Activated gamma-delta T cell treated with Interleukin-2 at 50 U/mL for 16 hours (primary cell): ENCODE measurements around the gene CREB3.

Source experiments
- DNase-seq: peaks from one replicate; pipeline ENCODE4 v3.0.0-alpha.2; 2020

CREB3 gene

DNA sequence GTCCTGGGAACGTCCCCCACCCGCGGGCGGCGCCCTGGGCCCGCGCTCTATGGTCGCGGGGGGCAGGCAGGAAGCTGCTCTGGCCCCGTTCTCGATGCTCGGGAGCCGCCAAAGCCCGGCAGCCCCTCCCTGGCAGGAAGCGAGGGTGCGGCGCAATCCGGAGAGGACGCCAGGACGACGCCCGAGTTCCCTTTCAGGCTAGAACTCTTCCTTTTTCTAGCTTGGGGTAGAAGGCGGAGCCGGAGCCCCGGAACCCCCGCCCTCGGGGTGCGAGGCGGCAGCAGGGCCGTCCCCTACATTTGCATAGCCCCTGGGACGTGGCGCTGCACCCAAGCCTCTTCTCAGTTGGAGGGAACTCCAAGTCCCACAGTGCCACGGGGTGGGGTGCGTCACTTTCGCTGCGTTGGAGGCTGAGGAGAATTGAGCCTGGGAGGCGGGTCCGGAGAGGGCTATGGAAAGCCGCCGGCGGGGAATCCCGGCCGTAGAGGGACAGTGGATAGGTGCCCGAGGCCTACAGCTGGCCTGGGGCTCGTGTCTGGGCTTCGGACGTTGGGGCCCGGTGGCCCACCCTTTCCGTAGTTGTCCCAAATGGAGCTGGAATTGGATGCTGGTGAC, at the start of gene CREB3, which contains the start of gene TLN1:
Gene CREB3 (plus strand): TSS at position 482 of the 615 bp plus-strand sequence. CDS start 107 bp downstream, at position 589.
Gene TLN1 (minus strand): TSS at position 11 of the 615 bp plus-strand sequence. CDS start 6,501 bp downstream, outside the sequence.
- DNase-seq: peak; percentile 97

- DNase-seq: no peak
Measured at GRCh38 chr9:35683323-35683722, 49.1 kb upstream of the CREB3 start.

- DNase-seq: no peak
Measured at GRCh38 chr9:35684921-35685320, 47.5 kb upstream of the CREB3 start.

DNA sequence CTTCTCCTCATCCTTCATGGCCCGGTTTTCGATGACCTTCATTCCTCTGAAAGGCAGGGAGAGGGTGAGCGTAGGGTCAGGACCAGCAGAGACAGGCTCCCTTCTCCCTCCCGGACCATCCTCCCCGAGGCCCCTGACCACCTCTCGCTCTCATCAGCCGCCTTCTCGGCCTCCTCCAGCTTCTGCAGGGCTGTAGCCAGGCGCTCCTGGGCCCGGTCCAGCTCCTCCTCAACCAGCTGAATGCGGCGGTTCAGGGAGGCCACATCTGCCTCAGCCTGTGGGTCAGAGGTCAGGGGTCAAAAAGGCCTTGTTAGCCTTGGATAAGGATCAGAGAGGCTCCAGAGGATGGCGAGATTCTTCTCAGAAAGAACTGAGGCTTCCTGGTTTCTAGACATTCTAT, 47.0 kb upstream of the CREB3 start:
- DNase-seq: no peak

GRCh38 chr9:35686222-35687203, 46.0 kb upstream of the CREB3 start:
- no peak for DNase-seq

DNA sequence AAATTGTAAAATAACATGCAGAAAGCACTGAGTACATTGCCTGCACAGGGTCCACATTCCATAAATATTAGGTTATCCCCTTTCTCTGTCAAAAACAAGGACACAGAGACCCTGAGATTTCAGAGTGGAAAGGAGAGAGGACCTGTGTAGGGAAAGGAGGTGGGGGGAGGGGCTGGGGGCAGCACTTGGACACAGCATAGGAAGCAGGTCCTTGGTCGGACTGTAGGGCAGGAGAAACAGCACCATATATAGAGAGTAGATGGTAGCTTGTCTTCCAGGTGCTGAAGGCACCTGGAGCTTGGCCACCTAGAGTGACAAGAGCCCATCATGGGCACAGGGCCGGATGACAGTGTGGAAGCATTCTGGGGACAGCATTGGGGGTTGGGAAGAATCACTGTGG, 45.2 kb upstream of the CREB3 start:
- DNase-seq: no peak

DNA sequence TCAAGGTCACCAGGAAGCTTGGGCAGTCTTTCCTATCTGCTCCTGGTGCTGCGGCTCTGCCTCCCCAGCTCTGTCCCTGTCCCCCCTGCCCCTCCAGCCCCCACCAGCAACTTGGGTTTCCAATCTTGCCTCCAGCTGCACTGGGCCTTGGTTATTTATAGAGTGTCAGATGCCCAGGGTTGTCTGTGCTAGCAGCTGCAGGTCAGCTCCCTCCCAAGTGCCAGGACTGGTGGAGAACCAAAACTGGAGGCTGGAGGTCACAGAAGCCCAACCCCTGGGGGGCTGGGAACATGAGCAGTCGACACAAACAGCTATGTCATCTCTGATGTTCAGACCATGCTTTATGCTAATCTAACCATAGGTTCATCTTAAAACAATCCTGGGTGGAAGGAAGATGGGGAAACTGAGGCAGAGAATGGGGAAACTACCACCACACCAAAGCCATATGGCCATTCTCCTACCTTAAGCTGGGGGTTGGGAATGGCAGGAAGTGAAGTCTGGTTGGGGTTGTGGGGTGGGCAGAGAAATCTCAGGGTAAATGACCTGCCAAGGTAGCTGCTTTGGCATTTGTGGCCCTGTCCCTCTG, 44.4 kb upstream of the CREB3 start:
- DNase-seq: no peak

DNA sequence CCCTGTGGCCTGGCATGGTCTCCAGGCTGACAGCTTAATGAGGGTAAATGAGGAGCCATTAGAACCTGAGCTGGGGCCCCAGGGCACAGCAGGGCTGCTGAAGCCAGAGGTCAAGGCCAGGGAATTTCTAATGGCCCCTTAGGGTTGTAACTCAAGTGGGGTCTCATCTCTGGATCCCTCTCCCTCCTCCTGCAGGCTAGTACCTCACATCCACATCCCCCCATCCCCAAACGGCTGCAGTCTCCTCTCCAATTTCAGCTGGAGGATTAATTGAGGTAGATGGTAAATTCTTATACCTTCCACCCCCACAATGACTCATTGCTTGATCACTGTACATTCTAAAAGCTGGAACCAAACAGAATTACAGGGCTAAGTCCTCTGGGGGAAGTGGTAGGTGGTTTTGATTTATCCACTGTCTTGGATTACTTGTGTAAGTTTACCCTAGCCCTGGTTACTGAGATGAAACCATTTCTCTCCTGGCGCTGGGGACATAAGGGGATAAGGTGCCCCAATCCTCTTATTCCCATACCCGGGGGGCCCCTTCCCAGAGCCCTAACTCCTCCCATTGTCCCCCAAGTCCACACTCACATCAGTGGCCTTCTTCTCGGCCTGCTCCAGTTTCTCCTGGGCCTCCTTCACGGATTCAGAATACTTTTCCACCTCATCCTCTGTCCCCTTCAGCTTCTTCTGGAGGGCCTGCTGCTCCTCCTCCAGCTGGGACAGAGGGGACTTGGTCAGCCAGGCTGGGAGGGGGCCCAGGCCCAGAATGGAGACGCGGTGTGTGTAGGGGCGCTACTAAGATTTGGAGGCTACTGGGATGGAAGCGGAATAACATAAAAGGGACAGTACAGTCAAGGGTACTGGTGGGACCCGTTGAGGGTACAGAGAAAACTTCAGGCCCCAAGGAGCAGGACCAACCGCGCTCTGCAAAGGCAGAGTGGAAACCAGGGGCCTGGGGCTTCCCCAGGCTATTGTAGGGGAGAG, 43.6 kb upstream of the CREB3 start:
- DNase-seq: no peak

- DNase-seq: no peak
Measured at GRCh38 chr9:35689542-35690293, 42.7 kb upstream of the CREB3 start, which contains the start of gene TPM2. Gene TPM2, minus strand, starts transcription at chr9:35689925. Its CDS starts 108 bp downstream, at chr9:35689817.

DNA sequence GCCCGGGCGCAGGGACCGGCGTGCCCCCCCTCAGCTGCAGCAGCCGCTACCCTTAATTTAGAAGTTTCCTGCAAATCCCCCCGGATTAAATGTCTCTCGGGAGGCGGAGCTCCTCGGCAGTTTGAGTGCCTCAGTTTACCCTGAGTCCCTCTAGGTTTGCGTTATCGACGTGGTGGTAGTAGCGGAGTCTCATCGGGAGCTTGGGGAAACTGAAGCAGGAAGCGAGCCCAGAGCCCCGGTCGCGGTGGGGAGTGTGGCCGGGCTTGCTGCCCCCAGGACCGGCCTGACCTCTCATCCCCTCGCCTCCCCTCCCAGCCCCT, 42.2 kb upstream of the CREB3 start:
- no peak for DNase-seq

DNA sequence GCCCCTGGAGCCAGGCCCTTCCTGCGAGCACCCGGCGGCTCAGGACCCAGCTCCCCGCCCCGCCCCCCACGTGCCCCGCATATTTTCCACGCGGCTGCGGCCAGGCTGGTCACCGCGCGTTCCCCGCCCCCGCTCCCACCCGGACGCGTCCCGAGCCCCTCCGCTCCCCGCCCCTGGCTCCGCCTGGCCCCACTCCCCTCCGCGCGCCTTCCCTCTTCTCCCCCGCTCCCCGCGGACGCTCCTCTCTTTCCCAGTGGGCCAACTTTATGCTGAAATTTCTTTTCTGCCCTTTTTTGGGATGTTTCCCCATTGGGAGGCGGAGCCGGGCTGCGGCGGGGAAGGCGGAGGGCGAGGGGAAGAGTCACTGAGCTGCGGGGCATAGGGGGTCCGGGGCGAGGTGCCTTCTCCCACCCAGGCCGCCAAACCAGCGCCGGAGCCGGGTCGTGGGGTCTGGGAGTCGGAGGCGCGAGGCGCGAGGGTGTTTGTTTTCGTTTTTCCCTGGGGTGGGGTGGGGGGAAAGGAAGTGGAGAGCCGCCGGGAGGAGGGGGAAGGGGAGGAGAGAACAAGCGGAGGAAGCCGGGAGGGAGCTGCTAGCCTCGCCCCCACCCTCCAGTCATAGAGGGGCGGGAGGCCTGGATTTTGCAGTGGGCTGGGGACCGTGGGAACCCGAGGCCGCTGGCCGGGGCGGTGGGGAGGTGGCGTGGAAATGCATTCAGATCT, 41.7 kb upstream of the CREB3 start:
- DNase-seq: peak; percentile 12

DNA sequence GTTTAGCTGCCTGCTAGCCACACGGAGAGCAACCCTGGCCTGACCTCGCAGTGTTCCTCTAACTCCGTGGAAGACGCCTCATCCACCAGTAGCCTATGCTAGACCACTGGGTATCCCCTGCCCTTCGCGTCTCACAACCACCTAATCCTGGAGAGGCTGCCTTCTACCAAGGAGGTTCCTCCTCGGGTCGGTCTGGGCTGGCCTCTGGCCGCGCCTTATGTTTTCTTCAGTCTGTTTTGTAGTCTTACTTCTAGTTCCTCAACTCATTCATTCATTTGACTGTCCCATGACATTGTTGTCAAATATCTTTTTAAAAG, 41.2 kb upstream of the CREB3 start:
- DNase-seq: no peak

GRCh38 chr9:35691757-35692301, 40.6 kb upstream of the CREB3 start:
- DNase-seq: no peak

DNA sequence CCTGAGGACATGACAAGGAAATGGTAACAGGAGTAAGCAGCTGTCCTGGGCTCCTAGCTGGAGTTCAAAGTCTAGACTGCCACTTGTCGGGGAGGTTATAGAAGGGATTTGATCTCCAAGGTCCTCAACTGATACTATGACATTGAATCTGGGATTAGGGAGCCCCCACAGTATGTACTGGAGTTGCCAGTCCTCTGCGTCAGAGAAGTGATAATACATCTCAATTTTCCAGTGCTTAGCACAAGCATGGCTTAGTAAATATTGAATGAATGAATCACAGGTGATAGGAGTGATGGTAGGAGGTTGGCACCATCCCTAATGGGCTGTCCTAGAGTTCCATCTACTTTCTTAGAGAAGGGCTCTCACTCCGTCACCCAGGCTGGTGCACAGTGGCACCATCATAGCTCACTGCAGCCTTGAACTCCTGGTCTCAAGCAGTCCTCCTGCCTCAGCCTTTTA, 36.5 kb upstream of the CREB3 start:
- no peak for DNase-seq

DNA sequence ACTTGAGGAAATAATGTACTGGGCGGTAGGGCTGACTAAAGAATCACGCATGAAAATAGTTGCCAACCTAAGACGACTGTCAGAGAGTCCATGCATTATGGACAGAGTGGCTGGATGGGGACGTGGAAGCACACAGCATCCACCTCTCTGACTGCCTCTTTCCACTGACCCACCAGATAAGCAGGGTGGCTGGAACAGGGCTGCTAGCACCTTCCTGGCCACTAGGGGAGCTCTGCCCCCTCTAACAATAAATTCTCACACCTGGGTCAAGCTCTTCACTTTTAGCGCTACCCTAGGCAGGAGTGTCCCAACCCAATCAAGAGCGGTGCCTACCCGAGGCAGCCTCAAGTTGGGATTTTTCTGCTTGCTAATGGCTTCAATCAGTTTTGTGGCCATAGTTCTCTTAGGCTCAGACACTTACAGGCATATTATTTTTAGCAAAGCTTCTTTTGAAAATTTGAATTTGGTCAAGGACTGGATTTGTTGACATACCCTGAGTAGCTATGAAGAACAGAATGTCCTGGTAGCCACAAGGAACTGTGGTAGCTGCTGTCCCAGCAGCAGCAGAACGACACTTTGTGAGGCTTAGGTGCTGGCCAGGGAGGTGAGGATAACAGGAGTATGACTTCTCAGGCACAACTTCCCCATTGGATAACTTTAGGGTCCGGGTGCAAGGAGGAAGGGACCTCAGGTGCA, 35.8 kb upstream of the CREB3 start:
- DNase-seq: peak; percentile 59

GRCh38 chr9:35697486-35697885, 35.0 kb upstream of the CREB3 start:
- DNase-seq: no peak

GRCh38 chr9:35698231-35698630, 34.2 kb upstream of the CREB3 start:
- no peak for DNase-seq

DNA sequence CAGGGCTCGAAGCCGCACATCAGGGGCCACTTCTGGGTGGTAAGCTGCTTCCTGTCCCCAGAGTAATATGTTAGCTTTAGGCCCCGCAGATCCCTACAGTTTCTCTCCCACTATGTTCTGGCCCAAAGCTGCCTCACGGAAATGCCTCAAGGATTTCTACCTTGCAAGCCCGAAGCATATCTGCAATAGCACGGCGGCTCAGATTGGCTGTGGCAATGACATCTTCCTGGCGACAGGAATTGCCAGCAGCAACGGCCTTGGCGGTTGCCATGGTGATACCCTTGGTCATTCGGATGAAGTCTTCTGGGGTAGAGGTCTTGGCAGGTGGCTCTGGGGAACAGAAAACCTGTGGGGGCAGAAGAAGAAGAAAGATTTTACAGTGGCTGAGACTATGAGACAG, 32.4 kb upstream of the CREB3 start:
- no peak for DNase-seq

GRCh38 chr9:35700942-35701341, 31.5 kb upstream of the CREB3 start:
- DNase-seq: no peak

- no peak for DNase-seq
Measured at GRCh38 chr9:35702696-35703095, 29.8 kb upstream of the CREB3 start.
